Spleen (tissue), 11 donors: ENCODE measurements around the gene CD68. TPM values are rescaled to one million over a fixed set of nuclear protein-coding genes. Genes with fewer than 3 reads are reported as not detected.

ENCODE experiments used
- DNase-seq: peaks from one replicate; pipeline ENCODE4 v3.0.0-alpha.2; 2020
- H3K27ac ChIP-seq, 8 donors: fragments of 200-600 bp; sonication (generic) in 7 of 8; 1 replicate in 4 of 8; 2 replicates in 4 of 8; pipeline versions ENCODE4 v1.5.0 to v1.8.0; 2016 to 2021; ENCODE audit warnings: inconsistent platforms in 4 of 8, mild to moderate bottlenecking in 4 of 8, moderate library complexity in 1 of 8
- H3K27me3 ChIP-seq, 7 donors: fragments of 200-600 bp; sonication (generic) in 6 of 7; replicated peaks in 1 of 7; 1 replicate in 4 of 7; 2 replicates in 3 of 7; pipeline versions ENCODE4 v1.5.0 to v1.8.0; 2016 to 2021; ENCODE audit warnings: inconsistent platforms in 3 of 7, mild to moderate bottlenecking in 1 of 7
- H3K36me3 ChIP-seq, 6 donors: fragments of 200-600 bp; sonication (generic) in 5 of 6; 1 replicate in 4 of 6; 2 replicates in 2 of 6; pipeline versions ENCODE4 v1.5.0 to v1.8.0; 2016 to 2021; ENCODE audit warnings: inconsistent platforms in 2 of 6
- H3K4me1 ChIP-seq, 6 donors: fragments of 200-600 bp; sonication (generic) in 5 of 6; 1 replicate in 3 of 6; 2 replicates in 3 of 6; pipeline versions ENCODE4 v1.5.0 to v1.8.0; 2016 to 2021; ENCODE audit warnings: inconsistent platforms in 3 of 6
- H3K4me3 ChIP-seq, 8 donors: fragments of 200-600 bp; sonication (generic) in 7 of 8; 1 replicate in 4 of 8; 2 replicates in 4 of 8; pipeline versions ENCODE4 v1.5.0 to v1.8.0; 2016 to 2021; ENCODE audit warnings: inconsistent platforms in 4 of 8, mild to moderate bottlenecking in 4 of 8, moderate library complexity in 2 of 8
- H3K9me3 ChIP-seq, 8 donors: fragments of 200-600 bp; sonication (generic) in 7 of 8; 1 replicate in 4 of 8; 2 replicates in 4 of 8; pipeline versions ENCODE4 v1.5.0 to v1.8.0; 2016 to 2021; ENCODE audit warnings: inconsistent platforms in 4 of 8
- CTCF ChIP-seq, 11 experiments: fragments of 200-600 bp in 7 of 11; fragments of 450-650 bp in 4 of 11; sonication (generic) in 4 of 11; IDR thresholded peaks in 8 of 11; conservative IDR thresholded peaks in 3 of 11; 1 replicate in 7 of 11; 2 replicates in 4 of 11; pipeline versions ENCODE4 v1.4.0 to v1.8.0; 2016 to 2021; ENCODE audit warnings: antibody characterized with exemption in 11 of 11, inconsistent platforms in 4 of 11, mild to moderate bottlenecking in 1 of 11
- POLR2A ChIP-seq, 3 donors: fragments of 450-650 bp; IDR thresholded peaks; one replicate each; pipeline ENCODE4 v1.5.1; 2017; ENCODE audit warnings: antibody characterized with exemption in 3 of 3, mild to moderate bottlenecking in 1 of 3
- POLR2AphosphoS5 ChIP-seq, 3 donors: sonication (generic); formaldehyde crosslinking; IDR thresholded peaks; one replicate each; pipeline ENCODE4 v1.5.1; 2017; ENCODE audit warnings: antibody characterized with exemption in 3 of 3
- WGBS, 5 donors: extraction: QIAGEN DNeasy Blood & Tissue Kit in 3 of 5; methylation state at CpG; one replicate each; pipeline versions ENCODE4 v1.1.5 to v1.1.7; 2013 to 2018; 5-methylcytosine and 5-hydroxymethylcytosine counted together
- intact Hi-C: fragments of 100-400 bp; cut with DNase I; formaldehyde crosslinking; loops from one replicate; pipeline ENCODE4 v1.15.0; 2023; ENCODE audit warnings: low total_unique reads
- polyA plus RNA-seq, 3 donors: library from polyadenylated mRNA; stranded (reverse); fragments of 200-250 nt; gene quantifications; one replicate each; pipeline ENCODE4 v1.2.1, GENCODE V29; 2013
- total RNA-seq, 7 donors: library from RNA; depleted of rRNA in 3 of 7; stranded (reverse); fragments of >200 nt in 3 of 7; fragmentation: NEBNext Ultra II Directional in 4 of 7; extraction: Animal tissue kit (Norgen Biotek cat#: 25700) in 4 of 7; gene quantifications; one replicate each; pipeline versions ENCODE4 v1.1.0 to v1.2.1, GENCODE V29; 2016 to 2021
- donor health status: healthy with polysubstance abuse.
- donor health status: DM: no; HTN: no; CAD: no; lungs with moderate emphysema.
- donor health status: DM: no; HTN: no; CAD: no.
- donor health status: Bipolar disorder and iron deficiency.
- donor health status: healthy.
- donor health status: DM: no; HTN: no; CAD: no.
- donor health status: DM: yes; HTN: yes; CAD: no.

The CD68 gene
- total and polyA plus RNA-seq, 10 donors = 52.5 to 387 (median 223) TPM

- H3K27ac ChIP-seq = peak within 1 kb of the TSS in 1 of 8 donors; percentile 39
- H3K9me3 ChIP-seq = no peaks in the 10 kb centered on the region
- WGBS, 5 donors = 68 to 81% (median 75%) methylated on average over 20 to 24 of the region's 24 CpGs
- peaks cover 0 to 94% (median 55%) of the 10 kb centered on the region in 6 donors for H3K36me3 ChIP-seq
- H3K27me3 ChIP-seq = no peaks in the 10 kb centered on the region
- TF ChIP-seq POLR2A (IDR thresholded peaks at IDR 0.05) (no peak), POLR2AphosphoS5 (IDR thresholded peaks at IDR 0.05) (no peak), CTCF (IDR thresholded peaks at IDR 0.05 in 8 of 11, conservative IDR thresholded peaks at IDR 0.05 in 3 of 11) (no peak)
- peak within 1 kb of the TSS in 2 of 8 donors; percentile 8 to 32 for H3K4me3 ChIP-seq
- peaks cover 11 to 46% (median 26%) of the 10 kb centered on the region in 6 donors for H3K4me1 ChIP-seq
- DNase-seq = no peak
- intact Hi-C loops = no loop called here
Measured at GRCh38 chr17:7589891-7590691, 10.7 kb downstream of the CD68 start, which contains the start of gene SOX15. Gene SOX15 (minus strand): TSS chr17:7590094. CDS start chr17:7589676, 418 bp downstream.

- 83 to 98% (median 88%) methylated on average over 3 to 4 of the region's 4 CpGs for WGBS, 5 donors
- Histone ChIP-seq H3K9me3 (no peaks in the 10 kb centered on the region), H3K4me3 (no peak overlapping the region), H3K4me1 (peaks cover 7 to 39% (median 19%) of the 10 kb centered on the region in 6 donors), H3K27me3 (no peaks in the 10 kb centered on the region), H3K27ac (no peak overlapping the region), H3K36me3 (peaks cover 5 to 100% (median 61%) of the 10 kb centered on the region in 6 donors)
- no peak for DNase-seq
- intact Hi-C loops = no loop called here
- TF ChIP-seq POLR2AphosphoS5 (IDR thresholded peaks at IDR 0.05) (peak in 1 of 3 donors; percentile 23), CTCF (IDR thresholded peaks at IDR 0.05 in 8 of 11, conservative IDR thresholded peaks at IDR 0.05 in 3 of 11) (no peak)
Measured at GRCh38 chr17:7590743-7591142, 11.3 kb downstream of the CD68 start.

- no peaks in the 10 kb centered on the region for H3K27me3 ChIP-seq
- H3K9me3 ChIP-seq = no peaks in the 10 kb centered on the region
- DNase-seq = no peak
- H3K27ac ChIP-seq = no peak overlapping the region
- H3K4me3 ChIP-seq = no peak overlapping the region
- TF ChIP-seq POLR2AphosphoS5 (IDR thresholded peaks at IDR 0.05) = peak in 1 of 3 donors; percentile 23
- no peak for TF ChIP-seq CTCF (IDR thresholded peaks at IDR 0.05 in 8 of 11, conservative IDR thresholded peaks at IDR 0.05 in 3 of 11)
- TF ChIP-seq POLR2A (IDR thresholded peaks at IDR 0.05) = no peak
- 80 to 98% (median 95%) methylated on average over 5 of the region's 5 CpGs for WGBS, 5 donors
- H3K36me3 ChIP-seq = peaks cover 5 to 100% (median 68%) of the 10 kb centered on the region in 6 donors
- H3K4me1 ChIP-seq = peaks cover 7 to 33% (median 16%) of the 10 kb centered on the region in 6 donors
- intact Hi-C loops = no loop called here
Measured at GRCh38 chr17:7591596-7591995, 12.2 kb downstream of the CD68 start.

- 92 to 97% (median 95%) methylated on average over 20 to 23 of the region's 23 CpGs for WGBS, 5 donors
- no peak for DNase-seq
Measured at GRCh38 chr17:7592422-7593021, 13.1 kb downstream of the CD68 start.

More at GRCh38 chr17:7592422-7593021, 13.1 kb downstream of the CD68 start:
- no peaks in the 10 kb centered on the region for H3K9me3 ChIP-seq
- no peak overlapping the region for H3K4me3 ChIP-seq
- peaks cover 7 to 26% (median 16%) of the 10 kb centered on the region in 6 donors for H3K4me1 ChIP-seq
- intact Hi-C loops = no loop called here
- peaks cover 5 to 100% (median 71%) of the 10 kb centered on the region in 6 donors for H3K36me3 ChIP-seq
- no peak overlapping the region for H3K27ac ChIP-seq
- no peaks in the 10 kb centered on the region for H3K27me3 ChIP-seq
- TF ChIP-seq POLR2AphosphoS5 (IDR thresholded peaks at IDR 0.05) (peak in 1 of 3 donors; percentile 55), POLR2A (IDR thresholded peaks at IDR 0.05) (no peak), CTCF (IDR thresholded peaks at IDR 0.05 in 8 of 11, conservative IDR thresholded peaks at IDR 0.05 in 3 of 11) (no peak)
